Activated CD8-positive, alpha-beta memory T cell treated with anti-CD3 and anti-CD28 coated beads for 36 hours (primary cell): ENCODE measurements around the gene LYZL4. TPM values are rescaled to one million over a fixed set of nuclear protein-coding genes. Genes with fewer than 3 reads are reported as not detected.

Experiments used
- CTCF ChIA-PET: fragments of 350-600 bp; sonication (Branson Sonifier 250); formaldehyde crosslinking; loops from one replicate; lab custom pipeline; 2021; ENCODE audit warnings: antibody characterized with exemption; lab: Charles Lee
- POLR2A ChIA-PET: fragments of 350-600 bp; sonication (Branson Sonifier 250); formaldehyde crosslinking; loops from one replicate; lab custom pipeline; 2021; ENCODE audit warnings: antibody characterized with exemption; lab: Charles Lee
- total RNA-seq, 2 experiments: library from RNA; stranded (reverse); gene quantifications; one replicate each; pipeline ENCODE4 v1.2.3, GENCODE V29; 2021

The LYZL4 gene
- total RNA-seq, 2 experiments from 2014 or later = not detected

DNA sequence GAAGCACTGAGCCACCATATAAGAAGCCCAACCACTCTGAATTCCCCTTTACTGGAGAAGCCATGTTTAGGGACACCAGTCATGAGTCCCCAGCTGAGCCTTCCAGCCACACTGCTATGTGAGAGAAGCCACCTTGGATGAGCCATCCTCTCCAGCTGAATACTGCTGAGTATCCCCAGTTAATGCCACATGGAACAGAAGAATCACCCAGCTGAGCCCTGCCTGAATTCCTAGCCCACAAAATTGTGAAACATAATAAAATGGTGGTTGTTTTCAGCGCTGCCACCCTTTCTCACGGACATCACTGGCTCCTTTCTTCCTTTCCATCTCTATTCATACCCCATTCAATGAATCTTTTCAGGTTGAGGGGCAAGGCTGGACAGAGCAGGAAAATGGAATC lies 22.1 kb upstream of the LYZL4 start:
- ChIA-PET CTCF (interaction anchor here (0.8 kb wide), 1 partner anchor 185 kb away, joined by 3 read pairs; no protein-coding TSS in a partner anchor), POLR2A (no interaction called here)

DNA sequence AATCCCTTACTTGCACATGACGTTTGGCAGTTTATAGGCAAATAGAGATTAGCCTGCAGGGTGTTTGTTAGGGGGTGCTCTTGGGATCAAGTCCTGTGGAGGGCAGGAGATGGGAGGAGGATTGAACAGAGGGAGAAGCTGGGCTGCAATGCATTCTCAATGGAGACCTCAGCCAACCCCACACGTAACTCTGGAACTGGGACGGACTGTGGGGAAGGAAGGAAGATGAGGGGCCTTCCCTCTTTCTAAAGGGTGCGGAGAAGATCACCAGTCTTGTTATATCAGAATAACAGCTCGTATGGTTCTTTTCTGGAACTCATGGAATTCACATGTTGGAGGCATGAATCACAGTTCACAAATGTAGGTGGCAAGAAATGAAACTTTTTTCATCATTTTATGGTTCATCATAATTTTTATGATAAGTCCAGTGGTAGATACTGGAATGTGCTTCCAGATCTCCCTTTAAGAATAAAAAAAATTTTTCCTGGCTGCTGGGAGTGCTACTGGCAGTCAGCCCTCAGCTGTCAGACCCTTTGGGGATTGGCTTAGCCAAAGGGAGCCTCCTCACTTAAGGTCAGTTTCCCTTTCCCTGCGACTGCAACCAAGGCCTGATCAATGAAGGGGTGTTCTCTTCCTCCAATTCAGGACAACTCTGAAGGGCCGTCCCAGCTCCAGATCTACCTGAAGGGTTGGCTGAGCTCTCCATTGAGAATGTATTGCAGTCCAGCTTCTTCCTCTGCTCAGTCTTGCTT lies 20.5 kb upstream of the LYZL4 start:
- ChIA-PET POLR2A (no interaction called here), CTCF (no interaction called here)

DNA sequence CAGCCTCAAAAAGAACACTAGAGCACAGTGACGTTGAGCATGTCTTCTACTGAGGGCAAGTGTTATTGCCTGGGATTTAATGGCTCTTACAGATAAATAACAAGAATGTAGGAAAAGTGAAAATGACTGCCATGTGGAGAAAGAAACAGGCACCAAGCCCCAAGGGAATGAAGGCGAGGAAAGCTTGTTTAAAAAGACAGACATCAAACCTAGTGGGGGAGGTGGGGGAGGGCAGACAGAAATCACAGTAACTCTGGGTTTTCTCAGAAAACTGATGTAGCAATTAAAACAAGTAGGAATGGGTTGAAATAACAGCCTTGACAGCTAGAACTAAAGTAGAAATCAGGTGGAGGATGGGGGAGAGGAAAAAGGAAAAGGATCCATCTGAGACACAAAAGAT lies 18.4 kb upstream of the LYZL4 start:
- ChIA-PET POLR2A (no interaction called here), CTCF (no interaction called here)

DNA sequence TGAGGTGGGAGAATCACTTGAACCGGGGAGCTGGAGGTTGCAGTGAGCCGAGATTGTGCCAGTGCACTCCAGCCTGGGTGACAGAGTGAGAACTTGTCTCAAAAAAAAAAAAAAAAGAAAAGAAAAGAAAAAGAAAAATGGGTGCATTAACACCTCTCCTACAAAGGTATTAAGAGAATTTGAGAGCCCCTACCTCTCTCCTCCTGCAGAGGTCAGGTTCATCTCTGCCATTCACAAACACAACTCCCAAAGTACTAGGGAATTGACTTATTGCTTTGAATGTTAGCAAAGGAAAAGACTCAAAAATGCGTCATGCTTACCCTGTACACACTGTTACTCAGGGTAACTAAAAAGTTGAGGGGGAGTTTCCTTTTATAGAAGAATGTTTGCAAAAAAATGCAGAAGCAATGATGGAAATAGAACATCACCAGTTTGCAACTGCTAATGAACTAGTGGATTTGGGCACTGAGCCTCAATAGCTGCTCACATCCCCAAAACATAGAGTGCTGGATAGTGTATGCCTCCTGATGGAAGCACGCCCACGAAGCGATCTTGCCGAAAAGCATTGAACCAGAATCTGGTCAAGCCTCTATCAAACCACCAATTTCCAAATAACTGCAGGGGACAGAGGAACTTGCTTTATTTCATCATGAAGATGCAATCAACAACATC lies 15.5 kb upstream of the LYZL4 start:
- POLR2A ChIA-PET = no interaction called here
- CTCF ChIA-PET = no interaction called here

DNA sequence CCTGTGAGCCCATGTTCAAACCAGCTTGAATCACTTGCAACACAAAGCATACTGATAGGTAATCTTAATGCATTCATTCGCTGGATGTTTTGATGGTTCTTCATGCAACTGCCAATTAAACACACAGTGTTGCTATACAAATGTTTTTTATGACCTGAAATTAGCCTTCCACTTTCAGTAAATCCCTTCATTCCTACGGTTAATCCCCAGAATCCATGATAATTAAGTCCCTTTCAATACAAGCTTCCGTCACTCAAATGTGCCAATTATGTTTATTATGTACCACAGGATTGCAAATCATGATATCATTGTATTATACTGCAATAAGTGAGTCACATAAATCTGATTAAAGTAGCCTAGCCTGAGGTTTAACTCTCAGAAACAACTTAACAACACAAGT lies 14.5 kb upstream of the LYZL4 start:
- ChIA-PET CTCF (no interaction called here), POLR2A (no interaction called here)

DNA sequence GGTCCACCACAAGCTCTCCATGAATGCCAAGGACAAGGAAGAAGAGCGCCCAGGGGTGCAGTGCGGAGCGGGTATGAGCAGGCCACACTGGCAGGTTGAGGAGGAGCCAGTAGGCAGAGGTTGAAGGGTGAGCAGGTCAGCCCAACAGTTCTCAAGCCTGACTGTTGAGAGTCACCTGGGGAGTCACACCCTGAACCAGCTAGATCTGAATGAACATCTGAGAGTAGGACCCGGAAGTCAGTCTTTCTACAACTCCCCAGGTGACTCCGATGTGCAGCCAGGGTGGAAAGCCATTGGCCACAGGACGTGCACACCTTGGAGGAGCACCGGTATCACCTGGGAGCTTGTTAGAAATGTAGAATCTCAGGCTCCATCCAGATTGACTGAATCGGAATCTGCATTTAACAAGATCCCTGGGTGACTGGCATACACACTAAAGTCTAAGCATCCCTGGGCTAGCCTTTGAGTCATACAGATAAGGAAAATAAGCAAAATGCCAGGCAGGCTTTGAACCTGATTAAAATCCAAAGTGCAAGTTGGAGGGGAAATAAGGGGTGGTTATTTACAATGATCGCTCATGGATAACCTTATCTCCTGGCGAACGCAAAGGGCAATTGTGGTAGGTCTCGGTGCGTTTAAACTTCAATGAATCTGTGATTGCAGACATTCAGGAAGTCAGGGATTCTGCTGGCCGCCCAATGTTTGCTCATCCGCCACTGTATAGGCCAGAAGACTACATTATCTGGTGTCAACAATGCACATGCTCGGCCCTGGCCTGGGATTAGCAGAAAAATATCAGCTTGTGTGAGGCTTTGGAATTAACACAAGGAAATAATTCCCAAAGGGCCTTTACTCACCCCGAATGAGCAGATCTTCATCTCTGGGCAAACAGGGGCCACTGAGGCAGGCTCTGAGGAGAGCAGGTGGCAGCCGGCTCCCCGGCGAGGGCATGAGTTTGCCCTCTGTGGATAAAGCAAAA lies 11.7 kb upstream of the LYZL4 start:
- ChIA-PET CTCF (no interaction called here), POLR2A (no interaction called here)

DNA sequence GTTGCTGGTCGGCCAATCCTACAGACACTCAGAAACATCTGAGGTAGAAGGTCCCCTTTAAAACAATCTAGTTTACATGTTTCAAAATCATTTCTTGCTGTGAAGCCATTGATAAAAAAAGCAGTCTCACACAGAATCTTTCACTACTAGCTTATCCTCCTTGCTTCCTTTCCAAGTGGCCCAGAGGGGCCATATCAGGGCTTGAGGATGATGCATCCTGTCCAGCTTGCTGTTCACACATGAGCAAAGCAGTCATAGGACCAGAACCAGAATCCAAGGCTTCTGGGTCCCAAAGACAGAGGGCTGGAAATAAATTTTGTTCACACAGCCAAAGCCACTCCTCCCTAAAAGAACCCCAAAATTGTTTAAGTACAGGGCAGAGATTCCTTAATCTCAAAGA lies 9.2 kb upstream of the LYZL4 start:
- POLR2A ChIA-PET = no interaction called here

DNA sequence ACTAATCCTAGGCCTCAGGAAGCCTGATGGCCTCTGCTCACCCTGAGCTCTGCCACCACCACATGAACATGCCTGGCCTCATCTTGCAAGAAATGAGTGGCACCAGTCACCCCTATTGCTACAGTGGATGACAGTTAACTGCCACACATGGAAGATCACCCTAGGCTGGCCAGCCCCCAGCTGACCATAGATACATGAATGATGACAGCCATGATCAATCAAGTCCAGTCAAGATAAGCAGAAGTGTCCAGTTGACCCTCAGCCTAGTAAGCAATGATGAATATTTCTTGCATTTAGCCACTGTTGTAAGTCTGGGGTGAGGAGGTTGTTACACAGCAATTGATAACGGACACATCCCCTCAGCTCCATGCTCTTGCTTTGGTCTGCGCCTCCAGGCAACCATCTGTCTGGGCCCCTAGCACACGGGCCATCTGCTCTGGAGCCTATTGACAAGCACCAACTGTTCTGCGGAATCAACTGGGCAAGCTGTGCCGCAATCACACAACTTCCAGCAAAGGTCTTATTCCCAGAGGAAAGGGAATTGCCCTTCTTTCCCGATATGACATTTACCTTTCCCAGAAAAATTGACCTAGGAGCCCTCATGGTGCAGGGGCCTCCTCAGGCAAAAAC lies 2.2 kb upstream of the LYZL4 start:
- ChIA-PET POLR2A (no interaction called here), CTCF (interaction anchor here (0.6 kb wide), 1 partner anchor 314 kb away, joined by 5 read pairs; no protein-coding TSS in a partner anchor)

More for the DNA sequence above, 9.2 kb upstream of the LYZL4 start:
- CTCF ChIA-PET = no interaction called here

DNA sequence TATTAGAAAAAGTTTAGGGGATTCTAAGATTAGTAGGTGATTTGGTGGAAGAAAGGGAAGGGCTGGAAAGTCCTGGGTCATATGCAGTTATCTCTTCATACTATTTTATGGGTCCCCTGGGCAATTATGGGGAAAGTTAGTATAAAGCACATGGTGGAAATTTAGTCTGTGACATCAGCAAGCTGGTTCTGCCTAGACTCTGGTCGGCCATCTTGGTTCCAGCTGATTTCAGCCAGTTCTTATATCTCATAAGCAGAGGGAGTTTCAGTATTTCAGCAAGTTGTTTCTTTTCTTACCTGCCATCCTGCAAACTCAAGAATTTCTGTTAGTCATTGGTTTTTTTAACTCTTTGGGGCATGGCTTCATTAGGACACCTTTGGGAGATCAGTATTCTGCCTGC lies 1.0 kb upstream of the LYZL4 start:
- ChIA-PET CTCF (no interaction called here), POLR2A (interaction anchor here (0.7 kb wide), 1 partner anchor 915 kb away, joined by 3 read pairs; no protein-coding TSS in a partner anchor)

DNA sequence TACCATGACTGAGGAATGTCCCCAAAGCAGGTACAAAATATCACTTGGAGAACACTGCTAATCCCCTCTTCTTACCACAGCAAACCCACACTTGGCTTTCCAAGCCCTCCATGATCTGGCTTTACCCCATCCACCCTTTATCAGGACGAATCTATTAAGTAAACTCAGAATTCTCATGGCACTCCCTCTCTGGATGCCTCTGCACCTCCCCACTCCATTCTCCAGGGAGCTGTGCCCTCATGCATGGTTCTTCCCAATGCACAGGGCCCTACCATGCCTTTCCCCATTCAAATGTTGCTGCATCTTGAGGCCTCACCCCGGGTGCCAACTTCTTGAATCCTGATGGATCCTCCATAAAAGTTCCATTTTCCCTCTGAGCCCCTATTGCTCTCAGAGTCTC lies 2.3 kb downstream of the LYZL4 start:
- POLR2A ChIA-PET = no interaction called here
- CTCF ChIA-PET = no interaction called here

DNA sequence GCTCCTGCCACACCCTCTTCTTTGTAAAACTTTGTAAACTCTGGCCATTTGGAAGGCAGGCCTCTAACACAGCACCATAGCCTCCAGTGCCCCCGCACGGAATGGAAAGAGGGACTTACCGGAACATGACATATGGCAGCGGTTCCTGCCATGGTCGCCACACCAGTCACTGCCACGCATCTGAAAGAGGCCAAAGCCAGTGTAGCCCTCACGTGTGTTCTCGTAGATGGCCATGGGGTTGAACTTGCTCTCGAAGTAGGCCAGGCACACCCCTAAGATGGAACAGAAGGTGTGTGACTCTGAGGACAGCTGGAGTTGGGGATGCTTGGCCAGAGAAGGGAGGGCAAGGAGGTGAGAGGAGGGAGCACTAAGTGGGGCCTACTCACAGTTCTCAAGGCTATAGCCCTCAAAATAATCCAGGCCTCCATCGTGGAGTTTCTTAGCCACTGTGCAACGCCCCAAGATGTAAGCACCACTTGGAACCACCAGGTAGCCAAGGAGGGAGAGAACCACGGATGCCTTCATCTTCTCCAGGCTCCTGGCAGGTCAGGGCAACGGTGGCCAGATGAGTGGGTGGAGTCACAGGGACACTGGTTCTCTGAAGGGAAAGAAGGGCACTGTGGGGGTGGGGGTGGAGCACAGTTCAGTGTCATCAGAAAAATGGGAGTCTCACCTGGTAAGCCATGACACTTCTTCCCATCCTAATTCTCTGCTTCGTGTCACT lies 3.5 kb downstream of the LYZL4 start:
- CTCF ChIA-PET = no interaction called here

DNA sequence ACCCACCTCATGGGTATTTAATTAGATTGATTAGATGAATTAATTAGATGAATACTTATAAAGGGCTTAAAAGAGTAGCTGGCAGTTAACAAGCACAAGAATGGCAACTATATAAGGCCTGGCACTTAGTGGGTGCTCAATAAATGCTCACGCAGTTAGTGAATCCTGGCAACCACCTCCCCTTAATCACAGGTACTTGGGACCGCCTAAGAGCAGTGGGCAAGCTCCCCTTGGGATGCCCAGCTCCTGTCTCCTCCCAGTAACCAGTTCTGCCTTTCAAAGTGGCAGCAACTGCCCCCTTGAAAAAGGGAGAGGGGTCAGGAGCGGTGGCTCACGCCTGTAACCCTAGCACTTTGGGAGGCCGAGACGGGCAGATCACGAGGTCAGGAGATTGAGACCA lies 4.6 kb downstream of the LYZL4 start:
- ChIA-PET POLR2A (no interaction called here), CTCF (interaction anchor here (1.0 kb wide), 1 partner anchor 18 kb away, joined by 3 read pairs; no protein-coding TSS in a partner anchor)

More for the DNA sequence above, 3.5 kb downstream of the LYZL4 start:
- POLR2A ChIA-PET = no interaction called here

DNA sequence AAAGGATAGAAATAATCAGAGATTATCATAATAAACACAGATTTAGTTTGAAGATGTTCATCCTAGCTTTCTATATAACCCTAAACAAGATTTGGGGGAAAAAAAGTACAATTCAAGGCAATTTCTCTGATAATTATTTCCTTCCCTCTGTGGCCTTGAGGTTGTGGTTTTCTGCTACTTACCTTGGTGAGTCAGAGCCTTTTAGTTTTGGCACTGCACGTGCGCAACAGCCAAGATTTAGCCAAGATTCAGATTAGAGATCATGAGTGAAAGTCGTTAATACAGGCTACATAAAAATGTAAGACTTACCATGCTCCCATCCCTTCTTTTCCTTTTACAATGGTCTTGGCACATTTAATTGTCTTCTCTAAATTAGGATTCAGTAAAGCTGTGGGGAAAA lies 6.7 kb downstream of the LYZL4 start:
- CTCF ChIA-PET = no interaction called here
- POLR2A ChIA-PET = no interaction called here

DNA sequence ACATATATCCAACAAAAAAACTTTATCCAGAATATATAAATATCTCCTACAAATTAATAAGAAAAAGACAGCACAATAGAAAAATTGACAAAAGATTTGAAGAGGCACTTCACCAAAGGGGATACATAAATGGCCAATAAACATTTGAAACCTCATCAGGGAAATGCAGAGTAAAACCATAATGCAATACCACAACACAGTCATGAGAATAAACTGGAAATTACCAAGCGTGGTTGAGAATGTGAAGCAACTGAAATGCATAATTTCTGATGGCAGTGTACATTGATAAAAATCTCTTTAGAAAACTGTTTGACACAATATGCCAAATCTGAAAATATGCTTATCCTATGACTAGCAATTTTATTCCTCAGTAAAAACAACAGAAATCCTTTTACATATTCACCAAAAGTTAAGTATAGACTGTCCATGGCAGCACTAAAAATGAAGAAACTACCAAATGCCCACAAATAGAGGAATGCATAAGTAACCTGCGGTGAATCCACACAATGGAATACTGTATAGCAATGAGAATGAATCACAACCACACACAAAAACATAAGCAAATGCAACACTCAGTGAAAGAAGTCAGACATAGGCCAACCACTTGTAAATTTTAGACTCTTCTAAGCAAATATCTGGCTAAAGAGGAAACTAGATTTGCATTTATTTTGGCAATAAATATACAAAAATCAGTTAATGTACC lies 7.9 kb downstream of the LYZL4 start:
- POLR2A ChIA-PET = no interaction called here
- CTCF ChIA-PET = no interaction called here

DNA sequence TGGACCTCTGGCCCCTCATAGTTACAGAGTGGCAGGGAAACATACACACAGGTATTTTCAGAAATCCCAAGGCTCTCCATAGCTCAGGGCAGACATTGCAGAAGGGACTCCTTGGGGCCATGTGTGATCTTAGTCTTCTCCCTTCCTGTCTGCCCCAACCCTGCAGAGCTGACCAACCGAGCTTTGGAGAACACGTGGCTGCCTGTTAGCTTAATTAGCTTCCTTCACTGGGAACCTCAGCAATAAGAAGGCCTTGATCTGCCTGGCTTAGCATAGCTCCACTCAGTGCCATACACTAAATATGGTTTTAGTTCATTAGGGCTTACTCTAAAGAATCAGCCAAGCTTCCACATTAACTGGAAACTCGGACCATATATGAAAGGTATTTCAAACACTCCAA lies 12.3 kb downstream of the LYZL4 start:
- ChIA-PET CTCF (no interaction called here), POLR2A (no interaction called here)

DNA sequence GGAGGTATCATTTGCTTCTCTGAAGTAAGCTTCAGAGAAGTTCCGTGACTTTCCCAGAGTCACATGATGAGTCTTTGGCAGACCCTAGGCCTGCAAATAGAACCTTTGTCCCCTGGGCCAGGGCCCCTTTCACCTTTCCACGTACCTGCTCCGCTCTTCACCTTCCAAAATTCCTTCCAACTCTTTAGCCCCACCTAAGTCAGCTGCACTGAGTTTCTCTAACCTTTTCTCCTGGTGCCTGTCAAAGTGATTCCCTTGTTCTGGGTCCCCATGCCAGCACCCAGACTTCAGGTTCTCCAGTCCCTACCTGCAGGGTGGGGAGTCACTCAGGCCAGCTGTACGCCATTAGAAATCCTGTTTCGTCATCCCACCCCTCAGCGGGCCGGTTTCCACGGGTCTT lies 12.8 kb downstream of the LYZL4 start:
- ChIA-PET POLR2A (no interaction called here), CTCF (no interaction called here)

DNA sequence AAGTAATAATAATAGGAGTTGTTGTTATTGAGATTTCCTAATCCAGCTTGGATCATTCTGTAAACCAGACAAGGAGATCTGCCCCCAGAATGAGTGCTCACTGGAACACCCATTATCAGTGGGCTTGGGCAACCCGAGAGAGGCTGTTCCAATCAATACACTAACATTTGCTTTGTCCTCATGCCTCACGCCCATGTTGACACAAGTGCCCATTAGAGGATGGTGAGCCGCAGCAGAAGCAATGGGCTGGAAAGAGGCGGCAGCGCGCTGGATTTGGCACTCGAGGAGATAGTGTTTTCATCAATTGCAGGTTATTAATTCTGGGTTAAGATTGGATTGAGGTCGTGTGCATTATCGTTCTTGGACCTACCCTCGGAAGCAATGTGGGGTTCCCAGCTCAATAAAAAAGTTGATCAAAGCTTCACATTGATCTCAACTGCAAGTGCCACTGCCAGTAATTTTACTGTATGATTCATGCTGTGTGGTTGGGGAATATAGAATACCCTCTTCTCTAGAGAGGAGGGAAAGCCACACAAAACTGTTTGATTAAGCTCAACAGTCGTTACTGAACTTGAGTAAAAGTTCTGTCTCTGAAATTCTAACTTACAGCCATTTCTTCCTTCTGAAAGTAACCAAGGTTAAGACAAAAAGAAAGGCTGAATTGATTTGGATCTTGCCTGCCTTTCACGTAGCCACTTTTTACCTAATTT lies 15.7 kb downstream of the LYZL4 start:
- CTCF ChIA-PET = no interaction called here
- POLR2A ChIA-PET = no interaction called here
